K562 (cell line): ENCODE data around the gene DNAJC25. TPM values are rescaled to one million over a fixed set of nuclear protein-coding genes. Genes with fewer than 3 reads are reported as not detected.

Experiments
- CBX1 ChIP-seq: sonication (generic); IDR thresholded peaks from 2 replicates; pipeline ENCODE4 v1.6.1; 2016; ENCODE audit warnings: antibody characterized with exemption, low read depth, mild to moderate bottlenecking
- ELF4 ChIP-seq: fragments of 450-650 bp; formaldehyde crosslinking; IDR thresholded peaks from 2 replicates; pipeline ENCODE4 v1.4.0; 2022; ENCODE audit warnings: missing genetic modification characterization
- ETS1 ChIP-seq: conservative IDR thresholded peaks from 2 replicates; pipeline ENCODE4 v1.6.1; 2011; ENCODE audit warnings: low read depth, mild to moderate bottlenecking, low read length; ENCODE audit not compliant: control insufficient read depth
- ETS2 ChIP-seq: IDR thresholded peaks from 2 replicates; pipeline ENCODE4 v1.6.1; 2016; ENCODE audit warnings: borderline replicate concordance, missing genetic modification characterization, mild to moderate bottlenecking, moderate library complexity, missing compliant biosample characterization; ENCODE audit not compliant: poor library complexity, severe bottlenecking
- MEF2D ChIP-seq: conservative IDR thresholded peaks from 2 replicates; pipeline ENCODE4 v1.6.1; 2016; ENCODE audit warnings: low read depth, missing genetic modification characterization, missing compliant biosample characterization
- NR3C1 ChIP-seq: sonication (generic); formaldehyde crosslinking; IDR thresholded peaks from 2 replicates; pipeline ENCODE4 v1.8.1; 2022; ENCODE audit warnings: missing genetic modification reagents
- POLR2AphosphoS2 ChIP-seq: IDR thresholded peaks from 2 replicates; pipeline ENCODE4 v1.6.1; 2012; ENCODE audit warnings: low read length, improper control_type of control experiment
- PTBP1 ChIP-seq: fragments of 200-400 bp; formaldehyde crosslinking; IDR thresholded peaks from 2 replicates; pipeline ENCODE4 v1.6.1; 2017; ENCODE audit warnings: low read depth, low read length
- SIN3B ChIP-seq: fragments of 450-650 bp; IDR thresholded peaks from 2 replicates; pipeline ENCODE4 v1.6.1; 2017; ENCODE audit warnings: low read depth, mild to moderate bottlenecking, moderate library complexity
- SMC3 ChIP-seq: conservative IDR thresholded peaks from 2 replicates; pipeline ENCODE4 v1.6.1; 2011; ENCODE audit warnings: low read depth, low read length, improper control_type of control experiment; ENCODE audit not compliant: insufficient read depth
- SREBF1 ChIP-seq: fragments of 150-350 bp; IDR thresholded peaks from 2 replicates; pipeline ENCODE4 v1.6.1; 2014; ENCODE audit warnings: antibody characterized with exemption, low read depth, low read length, borderline replicate concordance
- SRSF3 ChIP-seq: fragments of 200-400 bp; formaldehyde crosslinking; IDR thresholded peaks from 2 replicates; pipeline ENCODE4 v1.6.1; 2016; ENCODE audit warnings: mild to moderate bottlenecking, low read length, moderate library complexity; ENCODE audit not compliant: insufficient read depth
- TCF7L2 ChIP-seq: fragments of 150-350 bp; IDR thresholded peaks from 2 replicates; pipeline ENCODE4 v1.6.1; 2016; ENCODE audit warnings: low read depth, mild to moderate bottlenecking, low read length, moderate library complexity
- WHSC1 ChIP-seq: IDR thresholded peaks from one replicate; pipeline ENCODE4 v1.6.1; 2012; ENCODE audit warnings: low read length, control low read depth, inconsistent platforms
- ZBTB40 ChIP-seq, 2 experiments: fragments of 450-650 bp in 1 of 2; sonication (generic) in 1 of 2; formaldehyde crosslinking in 1 of 2; IDR thresholded peaks; 2 replicates each; pipeline versions ENCODE4 v1.7.1 to v1.9.0; 2016 to 2022; ENCODE audit warnings: inconsistent platforms in 1 of 2, mild to moderate bottlenecking in 1 of 2, missing genetic modification reagents in 1 of 2
- ZC3H4 ChIP-seq: sonication (generic); formaldehyde crosslinking; IDR thresholded peaks from 2 replicates; pipeline ENCODE4 v1.9.0; 2021; ENCODE audit warnings: missing genetic modification reagents, borderline replicate concordance
- ZNF3 ChIP-seq: fragments of 250-450 bp; sonication (Bioruptor Pico); IDR thresholded peaks from 2 replicates; pipeline ENCODE4 v1.5.0; 2021; ENCODE audit warnings: mild to moderate bottlenecking, moderate library complexity
- ZNF696 ChIP-seq: fragments of 250-450 bp; sonication (Bioruptor Pico); conservative IDR thresholded peaks from 2 replicates; pipeline ENCODE4 v1.4.0; 2020; ENCODE audit warnings: mild to moderate bottlenecking, moderate library complexity
- polyA plus RNA-seq, 8 experiments: library from polyadenylated mRNA; depleted of rRNA in 4 of 8; stranded (reverse) in 5 of 8; unstranded in 3 of 8; fragments of >200 nt; fragmentation: Nextera tagmentation in 2 of 8; fragmentation: Illumina TruSeq in 1 of 8; extraction: Ambion mirVana in 2 of 8; extraction: Trizol in 1 of 8; gene quantifications; 2 replicates each; pipeline versions ENCODE4 v1.2.1 to v1.2.3, GENCODE V29; 2011 to 2014; ENCODE audit warnings: inconsistent platforms in 1 of 8, missing spikeins in 1 of 8
- total RNA-seq, 7 experiments: library from RNA; depleted of rRNA in 6 of 7; stranded (reverse); fragments of >200 nt in 6 of 7; fragmentation: Illumina TruSeq in 2 of 7; extraction: Trizol in 2 of 7; gene quantifications; 2 replicates each; pipeline versions ENCODE4 v1.2.1 to v1.2.3, GENCODE V29; 2011 to 2021; ENCODE audit warnings: low replicate concordance in 1 of 7

Gene DNAJC25
- total and polyA plus RNA-seq, 9 of the 15 experiments (the other 6 are each of a cell fraction or from before 2014, with no cell fraction given), result 3.7 to 11.2 (median 7.1) TPM

- no peak for TF ChIP-seq SREBF1
- no peak for TF ChIP-seq ZNF696 (CRISPR knock-in tag)
- no peak for TF ChIP-seq ETS2 (tag)
- no peak for TF ChIP-seq MEF2D (tag)
- TF ChIP-seq ETS1, result peak; percentile 82
- TF ChIP-seq ZC3H4 (CRISPR knock-in tag), result 0 out of 2 replicates have a peak, but pooled peaks have one; percentile 65
- no peak for TF ChIP-seq PTBP1
- no peak for TF ChIP-seq SRSF3
- peak; percentile 75 for TF ChIP-seq CBX1
- no peak for TF ChIP-seq TCF7L2
- TF ChIP-seq ELF4 (CRISPR knock-in tag), result no peak
- TF ChIP-seq WHSC1, result no peak
- TF ChIP-seq SIN3B, result peak; percentile 85
- TF ChIP-seq ZNF3 (CRISPR knock-in tag), result no peak
- TF ChIP-seq NR3C1 (CRISPR knock-in tag), result 0 out of 2 replicates have a peak, but pooled peaks have one; percentile 61
- TF ChIP-seq POLR2AphosphoS2, result no peak
- TF ChIP-seq ZBTB40 (IDR thresholded peaks at IDR 0.05), result no peak
- no peak for TF ChIP-seq ZBTB40 (CRISPR knock-in tag; IDR thresholded peaks at IDR 0.05)
- no peak for TF ChIP-seq SMC3
Observed at GRCh38 chr9:111631214-111631971, at the start of gene DNAJC25 (continued).
